ENCODE data around the gene MICAL2.

DNA sequence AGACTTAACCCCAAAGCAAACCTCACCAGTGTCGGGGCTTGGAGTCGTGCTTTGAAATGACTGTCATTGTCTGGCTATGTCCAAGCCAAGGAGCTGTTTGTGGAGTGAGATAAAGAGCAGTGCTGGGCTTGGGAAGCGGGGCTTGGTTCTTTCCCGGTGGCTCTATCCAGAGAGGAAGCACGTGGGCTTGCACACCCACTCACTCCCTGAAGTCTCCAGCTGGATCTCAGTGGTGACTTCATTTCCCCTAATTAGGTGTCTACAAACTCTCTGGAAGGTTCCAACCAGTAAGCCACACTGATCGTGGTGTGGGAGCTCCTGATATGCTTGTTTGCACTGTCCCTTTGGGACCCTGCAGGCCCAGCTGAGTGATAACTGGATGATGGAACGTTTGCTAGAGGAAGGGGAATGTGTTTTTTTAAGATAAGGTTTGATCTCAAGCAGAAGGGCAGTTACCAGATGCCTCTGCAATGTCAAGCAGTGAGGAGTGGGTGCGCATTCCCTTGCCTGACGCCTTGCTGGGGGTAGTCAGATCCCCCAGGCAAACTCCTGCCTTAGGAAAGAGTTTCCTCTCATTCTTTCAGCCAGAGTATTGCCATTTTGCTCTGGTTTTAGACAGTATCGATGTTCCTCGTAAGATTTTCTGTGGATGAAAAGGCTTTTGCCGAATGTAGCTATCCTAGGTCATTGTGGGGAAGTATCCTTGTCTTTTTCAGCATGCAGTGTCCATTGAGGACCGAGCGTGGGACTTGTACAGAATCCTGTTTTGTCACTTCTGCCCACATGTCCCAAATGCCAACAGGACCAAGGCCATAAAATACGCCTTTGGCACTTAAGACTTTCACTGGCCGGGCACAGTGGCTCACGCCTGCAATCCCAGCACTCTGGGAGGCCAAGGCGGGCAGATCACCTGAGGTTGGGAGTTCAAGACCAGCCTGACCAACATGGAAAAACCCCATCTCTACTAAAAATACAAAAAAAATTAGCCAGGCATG is 90.9 kb downstream of the MICAL2 start:
- TF ChIP-seq CTCF (IDR thresholded peaks at IDR 0.05) = no peak
- TF ChIP-seq HOXA7 (CRISPR knock-in tag; IDR thresholded peaks at IDR 0.05) = no peak
- no peak for TF ChIP-seq ESRRA (IDR thresholded peaks at IDR 0.05; ENCODE audit: borderline replicate concordance, low read length)
- no peak for TF ChIP-seq RAD21 (conservative IDR thresholded peaks at IDR 0.05 in 1 of 2, IDR thresholded peaks at IDR 0.05 in 1 of 2)
- TF ChIP-seq, protein P1, sequence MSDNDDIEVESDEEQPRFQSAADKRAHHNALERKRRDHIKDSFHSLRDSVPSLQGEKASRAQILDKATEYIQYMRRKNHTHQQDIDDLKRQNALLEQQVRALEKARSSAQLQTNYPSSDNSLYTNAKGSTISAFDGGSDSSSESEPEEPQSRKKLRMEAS (IDR thresholded peaks at IDR 0.05) = no peak

Data from A549 (cell line).